HG03354 (cell line): ENCODE data around the gene ONECUT3.
"Not testable (repeated sequence)": the region's sequence is repeated elsewhere in the genome, so short reads cannot be mapped to it uniquely, and the experiment has no call there.

Source experiments
- ATAC-seq: cut with Tn5 transposase; IDR thresholded peaks from one replicate; pipeline ENCODE4 v1.9.1; 2021; ENCODE audit warnings: mild to moderate bottlenecking; ENCODE audit not compliant: unreplicated experiment, poor library complexity, severe bottlenecking

The ONECUT3 gene

DNA sequence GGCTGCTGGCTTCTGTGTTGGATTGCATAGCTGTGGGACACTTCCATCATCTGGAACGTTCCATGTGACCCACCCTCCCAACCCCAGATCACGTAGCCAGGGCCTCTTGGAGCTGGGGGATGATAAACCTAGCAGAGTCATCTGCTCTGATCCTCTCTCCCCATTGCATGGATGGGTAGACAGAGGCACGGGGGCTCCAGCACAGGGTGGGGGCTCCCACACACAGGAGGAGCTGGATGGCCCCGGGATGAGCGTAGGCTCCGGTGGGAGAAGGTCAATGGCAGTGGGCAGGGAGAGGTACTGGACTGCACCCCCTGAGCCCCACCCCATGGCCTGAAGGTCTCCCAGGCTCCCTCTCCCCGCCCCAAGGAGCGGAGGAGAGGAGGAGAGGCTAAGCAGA is 33.4 kb downstream of the ONECUT3 start:
- ATAC-seq: no peak

DNA sequence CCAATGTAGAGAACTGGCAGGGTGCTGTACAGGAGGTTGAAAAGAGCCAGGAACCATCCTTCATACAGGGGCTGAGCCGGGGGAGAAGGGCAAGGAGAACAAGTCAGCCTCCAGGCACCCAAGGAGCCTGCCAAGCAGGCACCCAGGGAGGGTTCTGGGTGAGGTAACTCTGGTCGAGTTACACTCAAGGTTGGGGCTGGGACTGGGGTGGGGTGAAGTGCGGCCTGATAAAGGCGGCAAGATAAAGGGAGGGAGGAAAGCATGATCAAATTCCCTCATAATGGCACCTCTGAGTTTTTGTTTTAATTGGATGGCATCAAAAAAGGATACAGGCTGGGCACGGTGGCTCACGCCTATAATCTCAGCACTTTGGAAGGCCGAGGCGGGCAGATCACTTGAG is 33.8 kb downstream of the ONECUT3 start:
- ATAC-seq: no peak

- no peak for ATAC-seq
Observed at GRCh38 chr19:1789261-1790041, 36.1 kb downstream of the ONECUT3 start.

GRCh38 chr19:1790054-1790792 is 36.9 kb downstream of the ONECUT3 start:
- no peak for ATAC-seq

DNA sequence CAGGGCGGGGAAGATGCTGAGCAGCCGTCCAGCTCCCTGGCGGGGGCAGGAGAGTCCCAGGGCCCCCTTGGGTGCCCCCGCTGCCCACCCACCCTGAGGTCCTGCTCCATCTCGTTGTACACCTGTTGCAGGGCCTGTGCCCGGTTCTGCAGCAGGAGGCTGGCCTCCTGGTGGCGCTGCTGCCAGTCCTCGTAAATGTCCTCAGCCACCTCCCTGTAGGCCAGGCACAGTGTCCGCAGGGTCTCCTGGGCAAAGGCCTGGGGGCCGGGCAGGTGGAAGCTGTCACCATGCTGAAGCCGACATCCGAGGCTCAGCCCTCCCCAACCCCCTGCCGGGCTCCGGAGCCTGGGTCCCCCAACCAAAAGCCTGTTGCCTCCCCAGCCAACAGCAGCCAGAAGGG is 38.6 kb downstream of the ONECUT3 start:
- ATAC-seq: no peak

DNA sequence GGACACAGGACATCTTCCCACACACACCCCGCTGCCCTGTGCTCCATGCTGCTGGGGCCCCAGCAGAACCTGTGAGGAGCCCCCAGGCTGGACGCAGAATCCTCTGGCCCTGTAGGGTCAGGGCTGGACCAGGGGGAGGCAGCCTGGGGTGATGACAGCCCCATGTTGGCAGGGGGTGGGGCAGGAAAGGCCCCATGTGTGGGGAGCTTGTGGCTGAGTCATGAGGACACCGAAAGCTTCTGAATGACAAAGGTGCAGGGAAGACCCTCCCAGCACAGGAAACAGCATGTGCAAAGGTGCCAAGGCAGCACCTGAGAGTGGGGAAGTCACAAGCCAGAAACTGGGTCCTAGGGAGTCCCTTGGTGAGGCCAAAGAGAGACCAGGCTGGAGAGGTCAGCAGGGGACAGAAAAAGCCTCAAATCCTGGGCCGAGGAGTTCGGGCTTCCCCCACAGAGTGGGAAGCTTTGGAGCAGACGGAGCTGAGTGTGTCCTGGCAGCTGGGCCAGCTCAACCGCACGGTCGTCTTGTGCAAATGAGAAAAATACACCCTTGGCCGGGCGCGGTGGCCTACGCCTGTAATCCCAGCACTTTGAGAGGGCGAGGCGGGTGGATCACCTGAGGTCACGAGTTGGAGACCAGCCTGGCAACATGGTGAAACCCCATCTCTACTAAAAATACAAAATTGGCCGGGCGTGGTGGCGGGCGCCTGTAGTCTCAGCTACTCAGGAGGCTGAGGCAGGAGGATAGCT is 41.3 kb downstream of the ONECUT3 start:
- ATAC-seq: no peak

DNA sequence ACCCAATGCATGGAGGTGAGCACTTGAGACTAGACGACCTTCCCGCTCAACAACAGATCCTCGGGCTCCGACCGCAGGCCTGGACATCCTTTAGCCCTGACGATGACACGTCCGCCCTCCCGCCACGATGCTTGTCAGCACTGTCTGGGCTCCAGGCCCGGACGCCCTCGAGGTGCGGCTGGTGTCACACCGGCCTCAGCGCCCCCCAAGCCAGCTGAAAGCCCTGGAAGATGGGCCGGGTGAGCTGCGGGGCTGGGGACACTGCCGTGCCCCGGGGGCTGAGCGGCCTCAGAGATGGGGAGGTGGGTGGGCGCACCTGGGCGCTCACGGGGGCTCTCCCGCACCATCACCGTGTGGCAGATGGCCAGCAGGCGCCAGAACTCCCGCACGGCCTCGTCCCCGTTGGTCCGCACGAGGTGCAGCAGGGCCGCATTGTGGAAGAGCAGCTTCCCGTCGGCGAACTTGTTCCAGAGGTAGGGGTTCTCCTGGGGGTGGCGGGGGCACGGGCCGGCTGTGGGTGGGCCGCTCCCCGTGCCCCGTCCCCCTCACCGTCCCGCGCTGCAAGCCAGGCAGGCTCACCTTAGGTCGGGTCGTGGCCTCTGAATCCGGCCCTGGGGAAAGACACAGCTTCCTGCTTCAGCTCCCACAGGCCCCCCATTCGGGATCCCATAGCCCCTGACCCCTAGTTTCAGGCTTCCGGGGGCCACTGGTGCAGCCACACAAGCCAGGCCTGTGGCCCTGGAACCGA is 43.3 kb downstream of the ONECUT3 start:
- no peak for ATAC-seq

GRCh38 chr19:1797313-1797712 is 44.0 kb downstream of the ONECUT3 start:
- ATAC-seq: not testable (repeated sequence)

DNA sequence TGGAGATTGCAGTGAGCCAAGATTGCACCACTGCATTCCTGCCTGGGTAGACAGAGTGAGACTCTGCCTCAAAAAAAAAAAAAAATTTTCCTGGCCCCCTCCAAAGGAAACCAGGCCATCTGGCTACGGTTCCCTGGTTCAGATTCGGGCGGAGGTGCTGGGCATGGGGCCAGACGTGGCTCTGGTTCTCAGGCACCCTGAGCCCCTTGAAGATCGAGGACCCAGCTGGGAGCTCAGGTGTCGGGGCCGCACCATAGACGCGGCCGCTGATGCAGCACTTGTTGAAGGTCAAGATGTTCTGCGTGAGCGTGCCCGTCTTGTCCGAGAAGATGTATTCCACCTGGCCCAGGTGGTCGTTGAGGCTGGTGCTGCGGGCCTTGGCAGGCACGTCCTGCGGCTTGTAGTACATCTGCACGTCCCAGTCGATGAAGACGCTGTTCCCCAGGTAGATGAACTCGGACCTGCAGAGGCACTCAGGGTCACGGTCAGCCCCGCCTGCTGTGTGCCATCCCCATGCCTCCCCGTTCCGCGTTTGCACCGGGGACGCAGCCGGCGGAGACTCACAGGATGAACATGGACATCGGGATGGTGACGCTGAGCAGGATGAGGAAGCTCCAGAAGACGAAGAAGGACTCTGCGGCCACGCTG is 46.5 kb downstream of the ONECUT3 start:
- no peak for ATAC-seq

DNA sequence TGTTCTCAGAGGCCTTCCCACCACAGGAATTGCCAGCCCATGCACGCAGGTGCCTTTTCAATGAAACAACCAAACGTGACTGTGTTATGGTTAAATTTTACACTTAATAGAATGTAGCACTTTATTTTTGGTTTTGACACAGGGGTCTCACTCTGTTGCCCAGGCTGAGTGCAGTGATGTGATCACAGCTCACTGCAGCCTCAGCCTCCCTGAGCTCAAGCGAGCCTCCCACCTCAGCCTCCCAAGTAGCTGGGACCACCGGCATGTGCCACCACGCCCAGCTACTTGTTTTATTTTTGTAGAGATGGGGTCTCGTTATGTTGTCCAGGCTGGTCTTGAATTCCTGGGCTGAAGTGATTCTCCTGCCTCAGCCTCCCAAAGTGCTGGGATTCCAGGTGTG is 51.6 kb downstream of the ONECUT3 start:
- ATAC-seq: no peak

DNA sequence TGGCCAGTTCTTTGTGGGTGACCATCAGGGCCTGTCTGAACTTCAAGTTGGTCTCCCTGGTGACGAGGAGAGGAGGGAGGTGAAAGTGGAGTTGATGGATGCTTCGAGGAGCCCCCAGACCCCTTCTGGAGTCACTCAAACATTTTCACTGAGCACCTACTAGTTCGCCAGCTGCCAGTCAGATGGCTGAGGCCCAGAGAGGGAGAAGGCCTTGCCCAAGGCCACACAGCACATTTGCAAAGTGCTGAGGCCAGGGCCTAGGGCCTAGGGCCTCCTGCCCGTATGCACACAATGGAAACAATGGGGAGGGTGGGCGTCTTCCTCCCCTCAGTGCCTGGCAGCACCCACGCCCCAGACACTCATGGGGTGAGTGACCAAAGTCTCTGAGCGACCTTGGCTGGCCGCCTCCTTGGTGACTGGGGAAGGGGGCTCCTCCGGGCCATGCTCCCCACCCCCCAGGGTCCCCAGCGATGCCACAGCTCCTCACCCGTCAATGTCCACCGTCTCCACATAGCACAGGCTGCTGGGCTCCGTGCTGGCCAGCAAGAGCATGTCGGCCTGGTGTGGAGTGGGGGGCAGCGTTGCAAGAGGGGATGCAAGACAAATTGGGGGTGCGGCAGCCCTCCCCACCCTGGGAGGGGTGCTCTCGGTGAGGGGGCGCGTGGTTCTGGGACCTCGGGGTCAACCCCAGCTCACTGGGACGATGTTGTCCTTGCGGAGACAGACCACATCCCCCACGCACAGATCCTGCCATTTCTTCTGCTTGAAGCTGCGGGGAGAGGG is 52.3 kb downstream of the ONECUT3 start:
- ATAC-seq: no peak

DNA sequence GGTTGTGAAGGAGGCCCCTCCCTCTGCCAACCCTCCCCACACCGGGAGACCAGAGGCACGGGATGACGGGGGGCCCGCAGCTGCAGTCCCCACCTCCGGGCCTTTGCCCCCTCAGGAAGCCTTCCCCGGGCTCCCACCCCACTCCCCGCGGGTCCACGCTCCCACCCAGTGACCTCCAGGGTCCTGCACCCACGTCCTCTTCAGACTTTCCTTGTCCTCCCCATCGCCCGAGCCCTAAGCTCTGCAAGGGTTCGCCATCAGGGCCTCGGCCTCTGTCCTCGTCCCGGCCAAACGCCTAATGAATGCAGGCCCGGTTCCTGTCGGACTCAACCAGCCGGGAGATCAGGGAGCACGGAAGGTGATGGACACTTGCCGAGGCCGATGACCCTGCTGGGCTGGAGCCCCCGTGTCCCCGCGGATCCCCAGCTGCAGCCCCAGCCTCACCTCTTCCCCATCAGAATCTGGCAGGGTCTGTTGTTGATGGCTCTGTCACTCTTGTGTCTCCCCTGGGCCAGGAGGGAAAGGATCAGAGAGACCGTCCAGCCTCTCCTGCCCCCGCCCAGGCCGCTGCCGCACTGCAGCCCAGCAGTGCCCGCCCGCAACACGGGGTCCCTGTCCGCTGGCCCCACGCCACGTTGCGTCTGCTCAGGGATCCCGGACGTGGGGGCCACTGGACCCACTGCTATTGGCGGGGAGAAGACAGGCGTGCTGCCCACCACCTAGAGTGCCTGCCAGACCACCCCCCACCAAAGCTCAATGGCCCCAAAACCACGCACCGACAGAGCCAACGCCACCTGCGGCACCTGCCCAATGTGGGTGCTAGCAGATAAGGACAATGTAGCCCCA is 53.1 kb downstream of the ONECUT3 start:
- ATAC-seq: no peak

- ATAC-seq: no peak
Observed at GRCh38 chr19:1807030-1807694, 53.9 kb downstream of the ONECUT3 start.

DNA sequence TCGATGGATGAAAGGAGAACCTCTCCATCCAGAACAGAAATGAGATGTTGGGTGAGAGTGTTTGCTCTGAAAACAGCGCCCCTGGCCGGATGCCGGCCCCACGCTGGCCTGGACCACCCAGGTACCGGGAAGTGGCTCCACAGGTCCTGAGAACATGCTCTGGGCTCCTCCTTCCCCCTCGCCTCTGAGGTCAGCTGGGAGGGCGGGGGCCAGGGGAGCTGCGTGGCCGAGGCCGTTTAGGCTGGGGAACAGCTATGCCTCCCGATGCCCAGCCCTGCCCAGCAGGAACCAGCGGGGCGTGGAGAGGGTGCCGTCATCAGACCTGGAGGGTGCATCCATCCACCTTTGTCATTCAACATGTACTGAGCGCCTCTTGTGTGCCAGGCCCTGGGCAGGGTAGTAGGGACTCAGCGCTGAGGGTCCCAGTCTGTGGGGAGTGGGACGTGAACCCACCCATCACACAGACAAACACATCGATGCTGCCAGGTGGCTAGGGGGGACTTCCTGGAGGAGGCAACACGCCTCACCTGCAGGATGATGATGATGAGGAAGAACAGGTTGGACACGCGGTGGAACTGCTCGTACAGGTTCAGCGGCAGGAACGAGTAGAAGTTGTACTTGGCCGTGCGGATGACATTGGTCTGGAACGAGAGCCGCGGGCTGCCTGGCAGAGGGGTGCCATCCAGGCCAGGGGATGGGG is 54.5 kb downstream of the ONECUT3 start:
- no peak for ATAC-seq

GRCh38 chr19:1808395-1808731 is 55.1 kb downstream of the ONECUT3 start:
- no peak for ATAC-seq

DNA sequence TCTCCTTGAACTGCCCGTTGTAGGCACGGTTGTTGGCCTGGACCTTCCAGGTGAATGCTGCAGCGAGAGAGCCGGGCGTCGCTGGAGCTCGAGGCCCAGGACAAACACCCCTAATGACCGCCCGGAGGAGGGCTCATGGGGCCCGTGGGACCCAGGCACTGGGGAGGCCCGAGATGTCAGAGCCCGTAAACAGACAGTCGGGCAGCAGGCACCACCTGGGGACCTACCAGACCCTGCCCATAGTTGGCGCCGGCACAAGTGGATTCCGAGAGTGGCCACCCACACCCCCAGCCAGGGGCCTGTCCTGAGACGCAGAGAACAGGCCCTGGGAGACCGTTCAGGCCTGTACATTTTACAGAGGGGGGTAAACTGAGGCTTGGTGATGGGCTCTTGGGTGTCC is 56.4 kb downstream of the ONECUT3 start:
- ATAC-seq: no peak
